OCI-LY3 (cell line): ENCODE measurements around the gene DMBX1.

ENCODE experiments used
- H2AFZ ChIP-seq: fragments of 200-600, 300-600 bp; shearing (Covaris generic); 2 replicates; pipeline ENCODE4 v1.6.0; 2014; ENCODE audit warnings: antibody characterized with exemption, low read depth, low read length
- H3K27ac ChIP-seq: fragments of 200-600, 300-600 bp; sonication (generic); 2 replicates; pipeline ENCODE4 v1.5.1; 2014; ENCODE audit warnings: mild to moderate bottlenecking, low read length, moderate library complexity, mixed read lengths
- H3K27me3 ChIP-seq: fragments of 200-600, 300-600 bp; sonication (generic); 2 replicates; pipeline ENCODE4 v1.6.1; 2014; ENCODE audit warnings: low read depth, low read length, mixed read lengths
- H3K36me3 ChIP-seq: fragments of 200-600, 300-600 bp; sonication (generic); replicated peaks from 2 replicates; pipeline ENCODE3; 2014; ENCODE audit warnings: low read depth, low read length, mixed read lengths
- H3K4me1 ChIP-seq: fragments of 300-600, 200-600 bp; sonication (generic); 2 replicates; pipeline ENCODE4 v1.6.1; 2014; ENCODE audit warnings: low read length, mixed read lengths
- H3K4me2 ChIP-seq: fragments of 200-600, 300-600 bp; sonication (generic); 2 replicates; pipeline ENCODE4 v1.6.1; 2014; ENCODE audit warnings: low read length, mixed read lengths
- H3K4me3 ChIP-seq: fragments of 300-600, 200-600 bp; sonication (generic); 2 replicates; pipeline ENCODE4 v1.5.1; 2014; ENCODE audit warnings: antibody characterized with exemption, mild to moderate bottlenecking, low read length, moderate library complexity
- H3K79me2 ChIP-seq: fragments of 300-600, 200-600 bp; shearing (Covaris generic); 2 replicates; pipeline ENCODE4 v1.6.1; 2014; ENCODE audit warnings: mild to moderate bottlenecking, low read length, mixed read lengths
- H3K9ac ChIP-seq: fragments of 300-600, 200-600 bp; shearing (Covaris generic); 2 replicates; pipeline ENCODE4 v1.6.0; 2014; ENCODE audit warnings: mild to moderate bottlenecking, low read length, moderate library complexity
- H3K9me3 ChIP-seq: fragments of 200-600, 300-600 bp; shearing (Covaris generic); 2 replicates; pipeline ENCODE4 v1.6.1; 2014; ENCODE audit warnings: low read length, mixed read lengths; ENCODE audit not compliant: insufficient read depth
- H4K20me1 ChIP-seq: fragments of 200-600, 300-600 bp; sonication (generic); 2 replicates; pipeline ENCODE4 v1.6.1; 2016; ENCODE audit warnings: low read length, mixed read lengths; ENCODE audit not compliant: insufficient read depth
- CTCF ChIP-seq: fragments of 200-600, 300-600 bp; sonication (generic); IDR thresholded peaks from 2 replicates; pipeline ENCODE4 v1.5.1; 2014; ENCODE audit warnings: antibody characterized with exemption, low read length, low read depth
- EZH2phosphoT487 ChIP-seq: fragments of 200-600 bp; shearing (Covaris generic); IDR thresholded peaks from 2 replicates; pipeline ENCODE4 v1.6.1; 2018; ENCODE audit warnings: antibody characterized with exemption, mixed run types, low read depth

DMBX1 gene

GRCh38 chr1:46449223-46450159, 40.1 kb upstream of the DMBX1 start:
- H3K4me2 ChIP-seq, result no peak overlapping the region
- no peak overlapping the region for H3K27ac ChIP-seq
- no peaks in the 10 kb centered on the region for H3K9me3 ChIP-seq
- H3K4me3 ChIP-seq, result no peak overlapping the region
- H4K20me1 ChIP-seq, result no peaks in the 10 kb centered on the region
- H2AFZ ChIP-seq, result no peak overlapping the region
- no peaks in the 10 kb centered on the region; the same call in 1 of the 2 replicates for H3K27me3 ChIP-seq
- no peaks in the 10 kb centered on the region for H3K79me2 ChIP-seq
- TF ChIP-seq EZH2phosphoT487, result no peak
- TF ChIP-seq CTCF, result no peak
- no peaks in the 10 kb centered on the region for H3K36me3 ChIP-seq
- H3K9ac ChIP-seq, result no peak overlapping the region
- peaks cover under 1% of the 10 kb centered on the region; the same call in 1 of the 2 replicates for H3K4me1 ChIP-seq

DNA sequence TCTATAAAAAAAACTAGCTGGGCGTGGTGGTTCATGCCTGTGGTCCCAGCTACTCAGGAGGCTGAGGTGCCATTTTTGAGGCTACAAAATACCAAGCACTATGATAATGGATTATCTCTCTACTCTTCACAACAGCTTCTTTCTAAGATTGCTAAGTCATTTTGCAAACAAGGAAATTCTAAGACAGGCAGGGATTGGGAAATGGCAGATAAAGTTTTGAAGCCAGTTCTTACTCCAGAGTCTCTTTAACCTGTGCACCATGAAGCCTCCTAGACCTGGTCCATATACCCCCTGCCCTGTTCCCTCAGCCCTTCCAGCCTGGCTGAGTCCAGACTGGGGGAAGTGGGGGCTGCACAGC, 39.5 kb upstream of the DMBX1 start:
- H3K27me3 ChIP-seq, result no peaks in the 10 kb centered on the region; the same call in 1 of the 2 replicates
- TF ChIP-seq EZH2phosphoT487 (no peak), CTCF (no peak)
- H3K9ac ChIP-seq, result no peak overlapping the region
- H3K4me1 ChIP-seq, result no peaks in the 10 kb centered on the region
- no peaks in the 10 kb centered on the region for H3K36me3 ChIP-seq
- H3K9me3 ChIP-seq, result no peaks in the 10 kb centered on the region
- H3K79me2 ChIP-seq, result no peaks in the 10 kb centered on the region
- H4K20me1 ChIP-seq, result no peaks in the 10 kb centered on the region
- no peak overlapping the region for H3K4me3 ChIP-seq
- H2AFZ ChIP-seq, result no peak overlapping the region
- no peak overlapping the region for H3K4me2 ChIP-seq
- H3K27ac ChIP-seq, result no peak overlapping the region

DNA sequence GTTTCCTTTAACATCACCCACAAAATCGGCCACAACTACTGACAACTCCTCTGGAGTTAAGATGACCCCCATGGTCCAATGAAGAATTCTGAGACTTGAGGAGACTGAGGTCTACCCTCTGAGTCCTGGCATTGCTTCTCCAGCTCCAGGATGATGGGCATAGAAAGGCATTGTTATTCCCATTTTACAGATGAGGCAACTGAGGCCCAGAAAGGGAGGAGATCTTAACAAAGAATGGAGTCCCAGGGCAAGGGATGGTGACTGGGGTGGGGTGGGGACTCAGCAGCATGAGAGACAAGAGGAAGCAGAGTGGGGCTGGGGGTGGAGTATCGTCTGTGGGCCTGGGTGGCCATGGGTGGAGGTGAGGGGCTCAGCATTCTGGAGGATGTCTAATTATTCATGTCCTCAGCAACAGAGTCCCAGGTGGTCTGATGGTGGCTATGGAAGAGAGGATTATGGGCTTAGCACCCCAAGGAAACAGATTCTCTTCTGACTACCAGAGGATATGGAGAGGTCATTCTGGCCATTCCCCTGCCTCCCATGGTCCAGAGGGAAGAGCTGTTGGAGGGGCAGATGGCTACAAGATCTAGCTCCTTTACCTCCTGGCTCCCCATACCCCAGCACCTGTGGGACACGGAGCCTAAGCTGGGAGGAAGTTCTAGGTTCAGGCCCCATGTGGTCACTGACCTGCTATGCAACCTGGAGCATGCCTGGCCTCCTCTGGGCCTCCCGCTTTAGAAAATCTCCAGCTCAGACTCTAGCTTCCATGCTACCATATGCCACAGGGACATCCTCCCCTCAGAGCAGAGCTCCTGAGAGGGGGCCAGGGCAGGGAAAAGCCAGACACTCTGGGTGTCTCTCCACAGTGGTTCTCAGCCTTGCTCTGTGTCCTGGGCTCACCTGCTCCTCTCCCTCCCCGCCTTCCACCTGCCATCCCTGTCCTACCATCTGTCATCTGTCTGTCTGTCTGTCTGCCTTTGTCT, 37.4 kb upstream of the DMBX1 start:
- no peaks in the 10 kb centered on the region for H3K79me2 ChIP-seq
- H3K4me2 ChIP-seq, result no peak overlapping the region
- H2AFZ ChIP-seq, result no peak overlapping the region
- H3K27ac ChIP-seq, result no peak overlapping the region
- TF ChIP-seq CTCF, result no peak
- TF ChIP-seq EZH2phosphoT487, result no peak
- no peaks in the 10 kb centered on the region for H4K20me1 ChIP-seq
- no peaks in the 10 kb centered on the region for H3K36me3 ChIP-seq
- H3K9me3 ChIP-seq, result no peaks in the 10 kb centered on the region
- H3K9ac ChIP-seq, result no peak overlapping the region
- no peaks in the 10 kb centered on the region for H3K27me3 ChIP-seq
- H3K4me1 ChIP-seq, result no peaks in the 10 kb centered on the region
- no peak overlapping the region for H3K4me3 ChIP-seq

DNA sequence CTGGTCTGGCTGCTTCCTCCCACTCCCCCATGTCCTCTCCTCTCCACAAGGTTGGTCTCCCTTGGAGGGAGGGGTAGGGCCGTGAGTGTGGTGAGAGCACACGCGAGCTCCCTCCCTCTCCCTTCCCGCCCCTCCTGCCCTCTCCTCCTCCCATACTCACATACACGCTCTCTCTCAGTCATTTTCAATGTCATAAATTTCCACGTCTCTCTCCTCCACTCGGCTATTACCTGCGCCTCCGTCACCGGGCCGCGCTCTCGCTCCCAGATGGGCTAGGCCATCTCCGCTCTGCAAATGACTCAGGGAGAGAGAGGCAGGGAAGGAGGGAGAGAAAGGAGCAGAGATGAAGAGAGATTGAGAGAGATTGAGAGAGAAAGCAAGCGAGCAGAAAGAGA, 36.7 kb upstream of the DMBX1 start:
- H3K9me3 ChIP-seq, result no peaks in the 10 kb centered on the region
- no peaks in the 10 kb centered on the region for H3K4me1 ChIP-seq
- no peak overlapping the region for H3K27ac ChIP-seq
- no peaks in the 10 kb centered on the region for H3K79me2 ChIP-seq
- H3K4me3 ChIP-seq, result no peak overlapping the region
- TF ChIP-seq EZH2phosphoT487, result no peak
- TF ChIP-seq CTCF, result no peak
- H3K27me3 ChIP-seq, result no peaks in the 10 kb centered on the region
- no peak overlapping the region for H3K9ac ChIP-seq
- no peaks in the 10 kb centered on the region for H3K36me3 ChIP-seq
- H4K20me1 ChIP-seq, result no peaks in the 10 kb centered on the region
- no peak overlapping the region for H2AFZ ChIP-seq
- no peak overlapping the region for H3K4me2 ChIP-seq
